ENCODE results near the gene ABCA12. TPM values are rescaled to one million over a fixed set of nuclear protein-coding genes. Genes with fewer than 3 reads are reported as not detected.

ABCA12 gene
- total and polyA plus RNA-seq, 10 of the 15 experiments (the other 5 are each of a cell fraction or from before 2014, with no cell fraction given), result 1.2 to 12.1 (median 6.0) TPM

GRCh38 chr2:215003001-215003400 lies 135.4 kb downstream of the ABCA12 start:
- no peak overlapping the region for H3K4me2 ChIP-seq (ENCODE audit: control insufficient read depth, insufficient read depth)
- no peaks in the 10 kb centered on the region for H3K27me3 ChIP-seq (replicated peaks in 1 of 2; ENCODE audit: control insufficient read depth in 2 of 2, insufficient read depth in 2 of 2, low read length in 1 of 2)
- intact Hi-C loops (cut with micrococcal nuclease; ENCODE audit: unreplicated experiment) (loop anchor here (10.0 kb wide), 1 partner anchor 688 kb away; no protein-coding TSS in a partner anchor), in situ Hi-C loops (cut with MboI) (no loop called here)
- no peaks in the 10 kb centered on the region; the same call in 2 of the 3 replicates for H3K9me3 ChIP-seq (replicated peaks; ENCODE audit: control insufficient read depth, insufficient read depth, low read length)
- H2AFZ ChIP-seq (ENCODE audit: control insufficient read depth, low read depth, low read length), result peak overlapping the region; percentile 15; the same call in 1 of the 2 replicates
- no peaks in the 10 kb centered on the region for H3K79me2 ChIP-seq (ENCODE audit: control insufficient read depth, insufficient read depth, low read length)
- peak; percentile 26; the same call in 2 of the 3 replicates for ATAC-seq
- WGBS (ENCODE audit: insufficient coverage, insufficient replicate concordance, low lambda C conversion rate, missing lambda C conversion rate), result 0% methylated on average over 4 of the region's 4 CpGs
- no peak overlapping the region for H3K9ac ChIP-seq (ENCODE audit: control insufficient read depth, insufficient read depth, low read length)
- no peak for DNase-seq (ENCODE audit: low read depth, low spot score)
- no TSS peak for BruUV-seq (replicated peaks)
- no peaks in the 10 kb centered on the region for H3K4me1 ChIP-seq (ENCODE audit: control insufficient read depth, insufficient read depth, low read length)
- SMC1A ChIA-PET (ENCODE audit: uncharacterized antibody, unreplicated experiment), result interaction anchor here (2.3 kb wide), 1 partner anchor 42 kb away, joined by 10 read pairs; no protein-coding TSS in a partner anchor
- CTCF ChIA-PET, result interaction anchor here (2.5 kb wide), 1 partner anchor 42 kb away, joined by 8 read pairs; no protein-coding TSS in a partner anchor
- POLR2A ChIA-PET, result no interaction called here
- no peaks in the 10 kb centered on the region for H3K36me3 ChIP-seq (ENCODE audit: control insufficient read depth in 2 of 2, insufficient read depth in 2 of 2, low read length in 1 of 2)
- no peak for FAIRE-seq
- H4K20me1 ChIP-seq (ENCODE audit: control insufficient read depth, insufficient read depth), result no peaks in the 10 kb centered on the region
- no peak overlapping the region for H3K27ac ChIP-seq (ENCODE audit: control insufficient read depth, insufficient read depth)
- no peak overlapping the region for H3K4me3 ChIP-seq
- RAD21 ChIA-PET (ENCODE audit: unreplicated experiment), result interaction anchor here (2.3 kb wide), 1 partner anchor 42 kb away, joined by 6 read pairs; no protein-coding TSS in a partner anchor
- TF ChIP-seq IRF4 (IDR thresholded peaks at IDR 0.05; ENCODE audit: low read depth, low read length), result no peak
- no peak for TF ChIP-seq STAT3 (IDR thresholded peaks at IDR 0.05; ENCODE audit: low read depth, low read length)
- no peak for TF ChIP-seq ZBTB11 (CRISPR knock-in tag; IDR thresholded peaks at IDR 0.05)
- TF ChIP-seq DPF2 (IDR thresholded peaks at IDR 0.05), result no peak
- no peak for TF ChIP-seq ESRRA (IDR thresholded peaks at IDR 0.05; ENCODE audit: low read length)
- TF ChIP-seq CBFB (IDR thresholded peaks at IDR 0.05; ENCODE audit: low read depth), result no peak
- TF ChIP-seq ZNF207 (IDR thresholded peaks at IDR 0.05; ENCODE audit: borderline replicate concordance), result no peak
- no peak for TF ChIP-seq TCF3 (IDR thresholded peaks at IDR 0.05; ENCODE audit: borderline replicate concordance, insufficient read depth, low read depth, low read length)
- TF ChIP-seq MXI1 (IDR thresholded peaks at IDR 0.05; ENCODE audit: low read depth, low read length), result no peak
- no peak for TF ChIP-seq EGR1 (IDR thresholded peaks at IDR 0.05; ENCODE audit: borderline replicate concordance in 1 of 2, low read depth in 2 of 2, low read length in 2 of 2)
- TF ChIP-seq CHD4 (IDR thresholded peaks at IDR 0.05), result no peak
- no peak for TF ChIP-seq FOXK2 (IDR thresholded peaks at IDR 0.05)
- TF ChIP-seq E2F4 (IDR thresholded peaks at IDR 0.05; ENCODE audit: low read depth, low read length), result no peak
- no peak for TF ChIP-seq YBX1 (IDR thresholded peaks at IDR 0.05)
- no peak for TF ChIP-seq RBBP5 (conservative IDR thresholded peaks at IDR 0.05)
- no peak for TF ChIP-seq ZBTB33 (IDR thresholded peaks at IDR 0.05)
- TF ChIP-seq NFIC (IDR thresholded peaks at IDR 0.05; ENCODE audit: low read depth, low read length), result no peak
